HepG2 (cell line): Measurements from ENCODE around the gene FAM234A.

Experiments used
- EP300 ChIP-seq, 3 experiments: sonication (generic) in 1 of 3; formaldehyde crosslinking in 1 of 3; IDR thresholded peaks; 2 replicates each; pipeline versions ENCODE4 v1.5.1 to v1.6.1; 2011 to 2020; ENCODE audit warnings: low read depth in 2 of 3, low read length in 2 of 3, borderline replicate concordance in 1 of 3, improper control_type of control experiment in 1 of 3, mild to moderate bottlenecking in 1 of 3, missing genetic modification reagents in 1 of 3, moderate library complexity in 1 of 3
- HDAC2 ChIP-seq: sonication (generic); formaldehyde crosslinking; IDR thresholded peaks from 2 replicates; pipeline ENCODE4 v1.4.0; 2020; ENCODE audit warnings: missing genetic modification reagents
- HOXA3 ChIP-seq: sonication (generic); formaldehyde crosslinking; IDR thresholded peaks from 2 replicates; pipeline ENCODE4 v1.5.0; 2020; ENCODE audit warnings: missing genetic modification reagents
- POLR2AphosphoS5 ChIP-seq: IDR thresholded peaks from 2 replicates; pipeline ENCODE4 v1.6.1; 2012; ENCODE audit warnings: low read depth, low read length
- SIN3A ChIP-seq: IDR thresholded peaks from 2 replicates; pipeline ENCODE4 v1.6.1; 2011; ENCODE audit warnings: low read depth, mild to moderate bottlenecking, control low read depth, low read length, borderline replicate concordance
- YY1 ChIP-seq: IDR thresholded peaks from 2 replicates; pipeline ENCODE4 v1.6.1; 2011; ENCODE audit warnings: low read length, low read depth, moderate library complexity, mild to moderate bottlenecking; ENCODE audit not compliant: insufficient read depth, insufficient replicate concordance
- ZBTB49 ChIP-seq: sonication (generic); formaldehyde crosslinking; IDR thresholded peaks from 2 replicates; pipeline ENCODE4 v1.4.0; 2020; ENCODE audit warnings: missing genetic modification reagents, borderline replicate concordance
- ZNF143 ChIP-seq: sonication (generic); formaldehyde crosslinking; IDR thresholded peaks from 2 replicates; pipeline ENCODE4 v1.4.0; 2020; ENCODE audit warnings: missing genetic modification reagents
- ZNF550 ChIP-seq: sonication (generic); formaldehyde crosslinking; IDR thresholded peaks from 2 replicates; pipeline ENCODE4 v1.4.0; 2020; ENCODE audit warnings: mild to moderate bottlenecking, missing genetic modification reagents, borderline replicate concordance
- ZNF660 ChIP-seq: sonication (generic); formaldehyde crosslinking; IDR thresholded peaks from 2 replicates; pipeline ENCODE4 v1.5.1; 2020; ENCODE audit warnings: mild to moderate bottlenecking, low read depth, missing genetic modification reagents, borderline replicate concordance
- TF ChIP-seq, protein P1 (sequence below): sonication (generic); formaldehyde crosslinking; IDR thresholded peaks from 2 replicates; pipeline ENCODE4 v1.5.0; 2020; ENCODE audit warnings: mild to moderate bottlenecking, missing genetic modification reagents, moderate library complexity

GRCh38 chr16:192686-193085 is 41.9 kb upstream of the FAM234A start:
- no peak for TF ChIP-seq ZBTB49 (CRISPR knock-in tag)
- TF ChIP-seq HOXA3 (CRISPR knock-in tag), result no peak
- TF ChIP-seq, protein P1, sequence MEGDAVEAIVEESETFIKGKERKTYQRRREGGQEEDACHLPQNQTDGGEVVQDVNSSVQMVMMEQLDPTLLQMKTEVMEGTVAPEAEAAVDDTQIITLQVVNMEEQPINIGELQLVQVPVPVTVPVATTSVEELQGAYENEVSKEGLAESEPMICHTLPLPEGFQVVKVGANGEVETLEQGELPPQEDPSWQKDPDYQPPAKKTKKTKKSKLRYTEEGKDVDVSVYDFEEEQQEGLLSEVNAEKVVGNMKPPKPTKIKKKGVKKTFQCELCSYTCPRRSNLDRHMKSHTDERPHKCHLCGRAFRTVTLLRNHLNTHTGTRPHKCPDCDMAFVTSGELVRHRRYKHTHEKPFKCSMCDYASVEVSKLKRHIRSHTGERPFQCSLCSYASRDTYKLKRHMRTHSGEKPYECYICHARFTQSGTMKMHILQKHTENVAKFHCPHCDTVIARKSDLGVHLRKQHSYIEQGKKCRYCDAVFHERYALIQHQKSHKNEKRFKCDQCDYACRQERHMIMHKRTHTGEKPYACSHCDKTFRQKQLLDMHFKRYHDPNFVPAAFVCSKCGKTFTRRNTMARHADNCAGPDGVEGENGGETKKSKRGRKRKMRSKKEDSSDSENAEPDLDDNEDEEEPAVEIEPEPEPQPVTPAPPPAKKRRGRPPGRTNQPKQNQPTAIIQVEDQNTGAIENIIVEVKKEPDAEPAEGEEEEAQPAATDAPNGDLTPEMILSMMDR (CRISPR knock-in tag), result no peak
- no peak for TF ChIP-seq EP300 (IDR thresholded peaks at IDR 0.05; ENCODE audit: low read depth in 2 of 2, low read length in 2 of 2)
- no peak for TF ChIP-seq EP300 (CRISPR knock-in tag; IDR thresholded peaks at IDR 0.05; ENCODE audit: borderline replicate concordance)
- TF ChIP-seq HDAC2 (CRISPR knock-in tag), result no peak
- no peak for TF ChIP-seq ZNF660 (CRISPR knock-in tag)
- no peak for TF ChIP-seq ZNF143 (CRISPR knock-in tag)
- TF ChIP-seq POLR2AphosphoS5, result no peak
- TF ChIP-seq ZNF550 (CRISPR knock-in tag), result no peak
- no peak for TF ChIP-seq YY1
- TF ChIP-seq SIN3A, result no peak
